GM18951 (cell line): ENCODE measurements around the gene IL25.

ENCODE experiments used
- POLR2A ChIP-seq: IDR thresholded peaks from 4 replicates; pipeline ENCODE4 v1.6.1; 2011; ENCODE audit warnings: mild to moderate bottlenecking; ENCODE audit not compliant: insufficient read length, insufficient read depth; ENCODE audit errors: extremely low read depth
- in situ Hi-C: fragments of 300-500 bp; cut with MboI; formaldehyde crosslinking; loops from one replicate; pipeline ENCODE4 v1.12.0; 2022; ENCODE audit warnings: low sequenced_read_pairs, mixed read lengths, inconsistent platforms; ENCODE audit not compliant: unreplicated experiment

Gene IL25

DNA sequence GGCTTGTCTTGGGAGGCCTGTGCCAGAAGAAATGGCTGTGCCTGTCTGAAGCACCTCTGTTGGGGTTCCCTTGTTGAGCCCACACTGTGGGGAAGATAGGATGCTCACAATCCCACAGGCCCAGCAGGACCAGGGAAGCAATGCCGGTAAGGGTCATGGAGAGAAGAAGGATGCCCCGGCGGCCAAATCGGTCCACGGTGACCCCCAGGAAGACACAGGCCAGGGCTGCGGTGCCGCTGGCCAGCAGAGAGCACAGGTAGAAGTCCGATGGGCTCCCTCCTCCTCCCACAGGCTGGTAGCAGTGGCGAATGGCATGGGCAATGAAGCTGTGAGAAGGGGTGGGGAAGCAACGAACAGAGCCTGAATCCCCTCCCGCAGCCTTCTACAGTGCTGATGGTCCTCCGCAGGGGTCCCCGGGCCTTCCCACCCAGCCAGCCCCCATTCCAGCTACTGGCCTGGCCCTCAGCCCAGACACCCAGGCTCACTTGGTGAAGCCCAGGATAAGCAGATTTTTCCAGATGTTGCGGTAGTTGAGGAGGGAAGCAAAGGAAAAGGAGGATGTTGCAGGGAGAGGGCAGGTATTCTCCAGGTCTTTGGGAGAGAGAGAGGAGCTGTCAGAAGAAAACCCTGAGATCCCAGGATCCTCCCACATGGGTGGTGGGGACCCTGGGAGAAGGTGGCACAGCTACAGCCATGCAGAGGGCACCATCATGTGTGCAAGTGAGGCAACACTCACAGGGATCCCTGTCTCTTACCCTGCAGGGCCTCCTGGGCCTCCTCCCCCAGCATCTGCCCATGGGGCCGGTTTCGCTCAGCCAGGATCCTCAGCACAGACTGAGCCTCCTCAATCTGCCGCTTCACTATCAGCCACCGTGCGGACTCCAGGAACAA lies 25.0 kb upstream of the IL25 start:
- in situ Hi-C loops = no loop called here
- no peak for TF ChIP-seq POLR2A

DNA sequence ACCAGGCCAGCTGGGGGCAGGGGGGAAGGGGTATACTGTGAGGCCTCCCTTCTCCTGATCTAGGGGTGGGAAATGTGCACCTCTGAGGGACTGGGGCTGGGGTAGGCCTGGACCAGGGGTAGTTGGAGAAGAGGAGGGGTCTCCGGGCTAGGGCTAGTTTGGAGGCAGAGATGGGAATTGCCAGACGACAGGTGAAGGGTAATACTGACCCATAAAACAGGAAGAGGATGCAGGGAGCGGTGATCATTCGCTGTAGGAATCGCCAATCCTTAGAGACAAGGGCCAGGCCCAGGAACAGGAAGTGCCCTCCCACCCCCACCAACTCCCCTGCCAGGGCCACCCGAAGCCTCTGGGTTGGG lies 24.3 kb upstream of the IL25 start:
- in situ Hi-C loops = no loop called here
- TF ChIP-seq POLR2A = no peak

- in situ Hi-C loops = no loop called here
- TF ChIP-seq POLR2A = no peak
Observed at GRCh38 chr14:23349156-23349845, 23.3 kb upstream of the IL25 start.

GRCh38 chr14:23351681-23352505 lies 20.7 kb upstream of the IL25 start:
- in situ Hi-C loops = no loop called here
- TF ChIP-seq POLR2A = no peak

DNA sequence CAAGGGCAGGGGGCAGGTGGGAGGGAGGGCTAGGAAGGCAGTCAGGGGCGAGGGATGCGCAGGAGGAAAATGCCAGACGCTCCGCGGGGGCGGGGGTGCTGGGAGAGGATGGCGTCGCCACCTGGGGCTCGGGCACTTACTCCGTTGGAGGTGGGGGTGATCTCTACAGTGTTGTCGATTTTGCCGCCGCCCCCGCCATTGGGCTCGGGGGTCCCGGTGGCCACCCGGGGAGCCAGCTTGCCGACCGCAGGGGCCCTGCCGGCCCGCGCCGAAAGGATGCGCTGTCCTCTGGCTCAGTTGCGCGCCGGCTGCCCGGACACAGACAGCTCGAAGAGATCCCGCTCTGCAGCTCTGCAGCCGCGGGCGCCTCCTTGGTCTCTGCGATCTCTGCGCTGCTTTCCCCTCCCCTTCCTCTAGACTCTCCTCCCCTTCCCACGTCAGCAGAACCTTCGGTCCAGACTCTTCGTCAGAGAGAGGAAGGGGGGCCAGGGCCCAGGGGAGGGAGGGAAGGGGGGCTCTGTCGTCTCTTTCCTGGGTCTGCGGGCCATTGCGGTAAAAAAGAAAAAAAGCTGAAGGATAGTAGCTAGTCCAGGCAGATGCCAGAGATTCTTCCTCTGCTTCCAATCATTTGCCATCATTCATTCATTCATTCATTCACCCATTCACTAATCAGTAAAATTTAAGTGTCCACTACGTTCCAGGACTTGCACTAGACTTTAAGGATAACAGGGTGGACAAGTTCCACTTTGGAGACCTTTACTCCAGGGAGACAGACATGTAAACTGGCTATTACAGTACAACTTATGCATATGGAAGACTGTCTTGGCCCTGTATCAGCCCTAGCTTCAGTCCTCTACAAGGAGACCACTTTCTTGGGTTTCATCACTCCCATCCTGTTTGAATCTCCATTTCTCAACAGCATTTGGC lies 19.8 kb upstream of the IL25 start, which contains the start of gene SLC22A17:
Gene SLC22A17 (minus strand): TSS at position 382 of the 927 bp plus-strand sequence.
- in situ Hi-C loops = no loop called here

GRCh38 chr14:23353433-23353780 lies 19.2 kb upstream of the IL25 start:
- TF ChIP-seq POLR2A = no peak
- in situ Hi-C loops = no loop called here

More for the DNA sequence above, 19.8 kb upstream of the IL25 start, which contains the start of gene SLC22A17:
- no peak for TF ChIP-seq POLR2A

DNA sequence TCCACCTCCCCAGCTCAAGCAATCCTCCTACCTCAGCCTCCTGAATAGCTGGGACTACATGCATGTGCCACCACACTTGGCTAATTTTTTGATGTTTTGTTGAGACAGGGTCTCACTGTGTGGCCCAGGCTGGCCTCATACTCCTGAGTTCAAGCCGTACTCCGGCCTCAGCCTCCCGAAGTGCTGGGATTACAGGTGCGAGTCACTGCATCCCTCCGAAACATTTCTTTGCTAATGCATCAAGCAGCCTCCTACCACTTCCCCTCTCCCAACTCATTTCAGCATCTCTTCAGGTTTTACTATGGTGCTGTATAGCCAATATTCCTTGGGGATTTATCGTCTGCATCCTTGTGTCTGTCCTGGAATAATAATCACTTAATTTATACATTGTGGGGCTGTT lies 17.6 kb upstream of the IL25 start:
- in situ Hi-C loops = no loop called here
- no peak for TF ChIP-seq POLR2A

DNA sequence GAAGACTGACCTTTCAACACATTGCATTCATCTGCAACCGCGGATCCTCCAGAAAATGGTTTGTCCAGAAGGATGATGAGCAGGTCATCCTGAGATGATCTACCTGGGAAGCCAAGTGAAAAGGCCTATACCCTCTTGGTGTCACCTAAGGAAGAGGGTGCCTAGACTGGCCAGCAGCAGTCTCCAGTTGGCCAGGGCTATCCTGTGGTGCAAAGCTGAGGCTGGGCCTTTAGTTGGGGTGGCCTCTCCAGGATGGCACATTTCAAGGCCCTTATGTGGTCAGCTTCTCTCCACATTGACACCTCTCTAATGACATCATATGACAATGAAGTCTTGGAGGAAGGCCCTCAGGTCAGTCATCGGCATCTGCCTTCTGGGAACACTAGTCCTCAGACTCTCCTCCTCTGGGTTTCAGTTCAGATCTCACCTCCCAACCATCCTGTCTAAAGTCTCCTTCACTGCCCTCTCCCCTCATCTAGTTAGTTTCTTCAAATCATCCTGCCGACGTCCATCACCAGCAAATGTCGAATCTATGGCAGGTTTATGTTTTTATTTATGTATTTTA lies 16.7 kb upstream of the IL25 start:
- no peak for TF ChIP-seq POLR2A
- in situ Hi-C loops = no loop called here

DNA sequence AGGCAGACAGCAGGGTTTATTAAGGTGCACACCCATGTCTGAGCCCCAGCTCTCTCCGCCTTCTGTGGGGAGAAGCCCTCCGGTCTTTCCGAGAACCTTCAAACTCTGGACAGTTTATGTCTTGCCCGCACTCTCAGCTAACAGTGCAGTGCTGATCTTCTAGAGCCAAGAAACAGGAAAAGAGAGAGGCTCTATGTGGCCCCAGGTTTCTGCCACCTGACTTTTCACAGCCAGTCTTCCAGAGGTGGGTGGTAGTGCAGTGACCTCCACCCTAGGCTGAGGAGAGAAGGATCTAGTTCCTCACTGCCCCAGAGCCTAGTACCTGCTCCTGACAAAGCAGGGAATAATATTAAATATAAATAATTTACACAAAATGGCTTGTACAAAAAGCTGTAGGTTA lies 15.9 kb upstream of the IL25 start:
- no peak for TF ChIP-seq POLR2A
- in situ Hi-C loops = no loop called here

DNA sequence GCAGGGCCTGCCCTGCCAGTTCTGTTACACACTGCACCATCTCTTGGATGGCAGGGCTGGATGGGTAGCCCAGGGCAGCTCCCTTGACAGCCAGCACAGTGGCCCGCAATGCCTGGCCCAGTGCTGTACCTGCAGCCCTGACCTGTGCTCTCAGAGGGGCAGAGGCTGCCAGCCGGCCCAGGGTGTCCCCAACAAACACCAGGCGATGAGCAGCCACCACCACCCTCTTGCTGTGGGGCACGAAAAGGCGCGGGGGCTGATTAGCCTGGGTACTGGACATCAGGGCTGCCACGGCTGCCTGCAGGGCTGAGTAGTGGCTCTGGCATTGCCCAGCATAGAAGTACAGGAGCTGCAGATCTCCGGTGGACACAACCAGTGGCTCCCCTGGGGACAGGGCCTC lies 15.3 kb upstream of the IL25 start:
- in situ Hi-C loops = no loop called here
- TF ChIP-seq POLR2A = no peak

DNA sequence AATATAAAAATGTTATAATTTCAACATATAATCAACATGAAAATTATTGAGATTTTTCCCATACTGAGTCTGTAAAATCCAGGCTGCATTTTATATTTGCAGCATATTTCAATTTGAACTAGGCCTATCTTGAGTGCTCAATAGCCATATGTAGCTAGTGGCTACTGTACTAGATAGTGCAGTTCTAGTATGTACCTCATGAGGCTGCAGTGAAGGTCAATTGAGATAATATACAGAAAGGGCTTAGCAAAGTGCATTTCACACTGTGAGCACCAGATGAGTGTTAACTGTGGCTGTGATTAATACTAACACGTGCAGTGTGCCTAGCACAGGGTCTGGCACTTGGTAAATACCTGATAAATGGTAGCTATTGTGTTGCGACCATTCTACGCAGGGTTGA lies 14.6 kb upstream of the IL25 start:
- in situ Hi-C loops = no loop called here
- no peak for TF ChIP-seq POLR2A

DNA sequence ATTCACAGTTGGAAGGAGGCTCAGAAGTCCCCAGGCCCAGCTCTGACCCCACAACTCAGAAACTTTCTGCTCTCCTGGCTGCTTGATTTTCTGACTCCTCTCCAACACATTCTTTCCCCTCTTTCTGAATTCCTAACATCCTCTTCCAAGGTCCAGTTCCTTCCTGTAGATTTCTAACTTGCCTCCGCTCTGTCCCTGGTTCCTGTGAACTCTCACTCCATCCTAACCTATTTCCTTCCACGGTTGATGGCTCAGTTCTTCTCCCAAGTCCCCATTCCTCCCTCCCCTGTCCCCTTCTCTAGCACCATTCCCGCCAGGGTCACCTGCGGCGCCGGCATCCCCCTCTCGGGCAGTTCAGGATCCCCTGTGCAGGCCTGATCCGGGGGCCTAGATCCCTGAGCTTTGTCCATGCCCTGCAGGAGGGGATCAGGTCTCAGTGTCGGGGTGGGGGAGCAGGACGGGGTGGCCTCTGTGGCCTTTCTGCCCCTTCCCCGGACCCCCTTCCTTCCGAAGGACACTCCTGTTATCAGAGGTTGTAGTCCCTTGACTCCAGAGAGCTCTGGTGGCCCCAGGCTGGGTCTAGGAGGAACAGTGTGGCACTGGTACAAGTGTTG lies 13.9 kb upstream of the IL25 start:
- in situ Hi-C loops = no loop called here
- TF ChIP-seq POLR2A = no peak
